ENCODE measurements around the gene THAP7.

- TF ChIP-seq CTCF (IDR thresholded peaks at IDR 0.05; ENCODE audit: low read depth, low read length) (no peak), EZH2phosphoT487 (IDR thresholded peaks at IDR 0.05; ENCODE audit: low read depth) (no peak)
Observed at GRCh38 chr22:20983081-20983771, 18.7 kb downstream of the THAP7 start.
